Measurements from ENCODE around the gene ZNF484. TPM values are rescaled to one million over a fixed set of nuclear protein-coding genes. Genes with fewer than 3 reads are reported as not detected.
"Not testable (repeated sequence)": the region's sequence is repeated elsewhere in the genome, so short reads cannot be mapped to it uniquely, and the experiment has no call there.

The ZNF484 gene
- total and polyA plus RNA-seq, 11 donors, result 1.1 to 8.9 (median 5.5) TPM

- no peaks in the 10 kb centered on the region for H3K27me3 ChIP-seq
- intact Hi-C loops (cut with DNase I), result no loop called here
- H3K36me3 ChIP-seq, result no peaks in the 10 kb centered on the region
- no peaks in the 10 kb centered on the region for H3K4me1 ChIP-seq
- no peak overlapping the region for H3K4me3 ChIP-seq
- no peak for DNase-seq
- peaks cover 0 to 1% (median 0%) of the 10 kb centered on the region in 12 donors for H3K9me3 ChIP-seq
- ATAC-seq, result no peak
- TF ChIP-seq, protein P1, sequence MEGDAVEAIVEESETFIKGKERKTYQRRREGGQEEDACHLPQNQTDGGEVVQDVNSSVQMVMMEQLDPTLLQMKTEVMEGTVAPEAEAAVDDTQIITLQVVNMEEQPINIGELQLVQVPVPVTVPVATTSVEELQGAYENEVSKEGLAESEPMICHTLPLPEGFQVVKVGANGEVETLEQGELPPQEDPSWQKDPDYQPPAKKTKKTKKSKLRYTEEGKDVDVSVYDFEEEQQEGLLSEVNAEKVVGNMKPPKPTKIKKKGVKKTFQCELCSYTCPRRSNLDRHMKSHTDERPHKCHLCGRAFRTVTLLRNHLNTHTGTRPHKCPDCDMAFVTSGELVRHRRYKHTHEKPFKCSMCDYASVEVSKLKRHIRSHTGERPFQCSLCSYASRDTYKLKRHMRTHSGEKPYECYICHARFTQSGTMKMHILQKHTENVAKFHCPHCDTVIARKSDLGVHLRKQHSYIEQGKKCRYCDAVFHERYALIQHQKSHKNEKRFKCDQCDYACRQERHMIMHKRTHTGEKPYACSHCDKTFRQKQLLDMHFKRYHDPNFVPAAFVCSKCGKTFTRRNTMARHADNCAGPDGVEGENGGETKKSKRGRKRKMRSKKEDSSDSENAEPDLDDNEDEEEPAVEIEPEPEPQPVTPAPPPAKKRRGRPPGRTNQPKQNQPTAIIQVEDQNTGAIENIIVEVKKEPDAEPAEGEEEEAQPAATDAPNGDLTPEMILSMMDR (IDR thresholded peaks at IDR 0.05), result no peak
- TF ChIP-seq POLR2A (IDR thresholded peaks at IDR 0.05), result no peak
- WGBS, 4 donors, result 76 to 89% (median 81%) methylated on average over 3 to 6 of the region's 6 CpGs
- H3K27ac ChIP-seq, result no peak overlapping the region
Observed at GRCh38 chr9:92894711-92895362, 17.0 kb upstream of the ZNF484 start.

DNA sequence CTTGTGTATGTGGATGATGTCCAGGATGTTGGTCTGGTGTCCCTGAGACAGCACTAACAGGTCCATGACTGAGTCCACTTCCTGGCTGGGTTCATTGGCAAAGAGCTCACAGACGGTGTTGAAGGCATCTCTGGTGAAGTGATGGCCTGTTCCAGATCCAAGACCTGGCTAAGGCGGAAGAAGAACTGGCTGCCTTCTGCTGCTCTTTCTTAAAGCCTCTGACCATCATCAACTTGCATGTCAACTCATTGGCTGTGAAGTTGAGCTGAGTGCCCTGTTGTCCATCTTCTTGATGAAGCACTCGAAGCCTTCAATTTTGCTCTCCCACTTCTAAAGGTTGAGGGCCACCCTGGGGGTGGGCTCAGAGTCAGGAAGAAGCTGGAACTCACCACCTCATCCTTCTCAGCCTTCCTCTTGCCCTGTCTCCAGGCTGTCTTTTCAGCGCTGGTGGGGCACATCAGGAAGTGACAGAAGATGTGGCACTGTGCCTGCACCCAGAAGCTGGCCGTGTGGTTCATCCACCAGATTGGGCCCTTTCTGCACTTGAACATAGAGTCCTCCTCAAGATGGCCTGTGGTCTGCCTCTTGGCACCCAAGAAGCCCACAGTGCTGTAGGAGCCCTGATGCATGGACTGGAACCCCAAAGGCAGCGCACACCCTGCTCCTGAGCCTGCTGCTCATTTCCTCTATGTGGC is 16.2 kb upstream of the ZNF484 start:
- H3K27ac ChIP-seq; H3K4me1 ChIP-seq; DNase-seq; ATAC-seq; H3K4me3 ChIP-seq; H3K36me3 ChIP-seq; H3K9me3 ChIP-seq; intact Hi-C loops (cut with DNase I); H3K27me3 ChIP-seq: not testable (repeated sequence)
- WGBS, 4 donors, result 86 to 93% (median 91%) methylated on average over 4 to 6 of the region's 6 CpGs

DNA sequence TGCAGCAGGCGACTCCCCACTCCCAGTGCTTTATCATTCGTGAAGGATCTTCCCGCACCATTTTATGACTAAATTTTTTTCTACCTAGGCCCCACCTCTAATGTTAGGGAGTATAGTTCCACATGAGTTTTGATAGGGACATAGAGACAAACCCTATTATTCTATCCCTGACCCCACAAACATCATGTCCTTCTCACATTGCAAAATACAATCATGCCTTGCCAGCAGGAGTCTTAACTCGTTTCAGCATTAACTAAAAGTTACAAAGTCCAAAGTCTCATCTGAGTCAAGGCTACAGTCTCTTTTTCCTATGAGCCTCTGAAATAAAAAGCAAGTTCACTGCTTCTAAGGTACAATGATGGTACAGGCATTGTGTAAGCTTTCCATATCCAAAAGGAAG is 14.4 kb upstream of the ZNF484 start:
- H3K27ac ChIP-seq; H3K4me1 ChIP-seq; H3K27me3 ChIP-seq; ATAC-seq; H3K4me3 ChIP-seq; intact Hi-C loops (cut with DNase I); DNase-seq; H3K36me3 ChIP-seq; H3K9me3 ChIP-seq: not testable (repeated sequence)
- 79 to 92% (median 84%) methylated on average over 4 of the region's 4 CpGs for WGBS, 4 donors

DNA sequence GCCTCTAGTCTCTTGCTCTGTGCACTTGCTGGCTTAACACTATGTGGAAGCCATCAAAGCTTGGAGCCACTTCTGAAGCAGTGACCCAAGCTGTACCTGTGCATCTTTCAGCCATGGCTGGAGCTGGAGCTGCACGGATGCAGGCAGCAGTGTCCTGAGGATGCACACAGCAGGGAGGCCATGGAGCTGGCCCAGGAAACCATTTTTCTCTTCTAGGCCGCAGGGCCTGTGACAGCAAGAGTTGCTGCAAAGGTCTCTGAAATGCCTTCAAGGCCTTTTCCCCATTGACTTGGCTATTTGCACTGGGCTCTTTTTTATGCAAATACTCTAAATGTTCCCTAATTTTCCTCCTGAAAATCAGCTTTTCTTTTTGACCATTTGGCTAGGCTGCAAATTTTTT is 12.9 kb upstream of the ZNF484 start:
- no peak overlapping the region for H3K27ac ChIP-seq
- DNase-seq (no peak), ATAC-seq (no peak)
- no peaks in the 10 kb centered on the region for H3K9me3 ChIP-seq
- WGBS, 4 donors, result 67 to 87% (median 73%) methylated on average over 2 of the region's 2 CpGs
- no peak overlapping the region for H3K4me3 ChIP-seq
- H3K36me3 ChIP-seq, result no peaks in the 10 kb centered on the region
- intact Hi-C loops (cut with DNase I), result no loop called here
- TF ChIP-seq POLR2A (IDR thresholded peaks at IDR 0.05), result no peak
- TF ChIP-seq, protein P1 (IDR thresholded peaks at IDR 0.05), result no peak
- no peaks in the 10 kb centered on the region for H3K4me1 ChIP-seq
- H3K27me3 ChIP-seq, result no peaks in the 10 kb centered on the region

GRCh38 chr9:92887880-92888338 is 10.1 kb upstream of the ZNF484 start:
- Histone ChIP-seq H3K4me3 (no peak overlapping the region), H3K4me1 (no peaks in the 10 kb centered on the region), H3K27ac (no peak overlapping the region), H3K9me3 (no peaks in the 10 kb centered on the region), H3K27me3 (peaks cover 0 to 5% (median 0%) of the 10 kb centered on the region in 9 donors), H3K36me3 (no peaks in the 10 kb centered on the region)
- no peak for TF ChIP-seq POLR2A (IDR thresholded peaks at IDR 0.05)
- TF ChIP-seq, protein P1 (IDR thresholded peaks at IDR 0.05), result no peak
- DNase-seq (no peak), ATAC-seq (no peak)
- WGBS, 4 donors, result 73 to 85% (median 76%) methylated on average over 5 of the region's 5 CpGs
- intact Hi-C loops (cut with DNase I), result no loop called here

- WGBS, 4 donors, result 77 to 96% (median 84%) methylated on average over 4 to 8 of the region's 8 CpGs
- H3K9me3 ChIP-seq; H3K4me3 ChIP-seq; H3K27ac ChIP-seq; intact Hi-C loops (cut with DNase I); H3K36me3 ChIP-seq; DNase-seq; H3K4me1 ChIP-seq; H3K27me3 ChIP-seq; ATAC-seq: not testable (repeated sequence)
Observed at GRCh38 chr9:92886846-92887610, 9.2 kb upstream of the ZNF484 start.

DNA sequence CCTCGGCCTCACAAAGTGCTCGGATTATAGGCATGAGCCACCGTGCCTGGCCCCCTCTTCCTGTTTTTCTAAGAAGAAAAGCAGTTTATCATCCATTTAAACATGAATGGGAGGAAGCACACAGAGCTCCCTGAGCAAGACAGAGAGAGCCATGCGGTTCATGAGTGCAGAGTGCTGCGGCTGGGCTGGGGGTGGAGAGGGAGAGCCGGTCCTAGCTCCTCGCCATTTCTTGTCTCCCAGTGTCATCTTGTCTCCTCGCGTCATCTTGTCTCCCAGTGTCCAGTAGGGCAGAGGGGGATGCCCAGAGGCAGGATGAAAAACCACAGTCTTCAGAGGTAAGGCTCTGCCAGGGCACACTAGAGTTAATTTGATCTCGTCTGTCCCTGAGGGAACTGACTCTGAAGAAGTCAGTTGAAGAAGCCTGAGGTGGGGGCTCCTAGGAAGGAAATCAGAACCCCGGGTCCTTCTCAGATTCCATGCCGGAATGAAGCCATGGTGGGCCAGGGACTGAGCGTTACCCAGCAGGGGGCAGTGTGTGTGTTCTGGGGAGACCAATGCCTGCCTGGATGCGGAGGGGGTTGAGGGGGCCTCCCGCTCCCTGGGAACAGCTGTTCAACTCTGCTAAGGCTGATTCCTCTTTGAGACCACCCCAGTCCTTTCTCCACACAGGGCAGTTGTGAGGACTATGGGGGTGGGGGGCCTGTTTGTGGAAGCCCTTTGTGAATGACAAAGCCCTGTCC is 6.0 kb upstream of the ZNF484 start:
- H3K4me1 ChIP-seq; H3K27ac ChIP-seq; ATAC-seq; H3K36me3 ChIP-seq; DNase-seq; H3K27me3 ChIP-seq; H3K4me3 ChIP-seq; H3K9me3 ChIP-seq; intact Hi-C loops (cut with DNase I): not testable (repeated sequence)
- WGBS, 4 donors, result 70 to 79% (median 75%) methylated on average over 15 of the region's 15 CpGs
